Lower leg skin (tissue), 4 donors: ENCODE data around the gene SEMA3A. TPM values are rescaled to one million over a fixed set of nuclear protein-coding genes. Genes with fewer than 3 reads are reported as not detected.

Source experiments
- DNase-seq, 2 donors: peaks; one replicate each; pipeline ENCODE4 v3.0.0-alpha.2; 2019; ENCODE audit warnings: low spot score in 2 of 2
- H3K4me3 ChIP-seq: fragments of 200-600 bp; sonication (generic); 2 replicates; pipeline ENCODE4 v1.5.1; 2017; ENCODE audit warnings: mild to moderate bottlenecking, low read depth; ENCODE audit not compliant: poor library complexity, severe bottlenecking
- CTCF ChIP-seq, 3 donors: fragments of 450-650 bp; IDR thresholded peaks; one replicate each; pipeline ENCODE4 v1.5.1; 2016; ENCODE audit warnings: antibody characterized with exemption in 3 of 3, mild to moderate bottlenecking in 3 of 3, moderate library complexity in 2 of 3
- POLR2A ChIP-seq, 2 donors: fragments of 450-650 bp; IDR thresholded peaks; one replicate each; pipeline ENCODE4 v1.6.1; 2016 to 2017; ENCODE audit warnings: antibody characterized with exemption in 2 of 2, mild to moderate bottlenecking in 1 of 2, moderate library complexity in 1 of 2
- WGBS, 2 donors: methylation state at CpG; one replicate each; pipeline ENCODE4 v1.1.5; 2018; 5-methylcytosine and 5-hydroxymethylcytosine counted together
- intact Hi-C: fragments of 100-400 bp; cut with DNase I; formaldehyde crosslinking; loops from one replicate; pipeline ENCODE4 v1.15.0; 2023; ENCODE audit warnings: low total_unique reads
- total RNA-seq, 4 donors: library from RNA; depleted of rRNA; stranded (reverse); fragments of >200 nt; gene quantifications; one replicate each; pipeline ENCODE4 v1.1.0, GENCODE V29; 2016

SEMA3A gene
- total RNA-seq, 4 donors from 2014 or later = 0.19 to 1.6 (median 1.4) TPM

GRCh38 chr7:83970081-83970480 is 224.5 kb downstream of the SEMA3A start:
- intact Hi-C loops = loop anchor here (10.0 kb wide), 1 partner anchor 1055 kb away; no protein-coding TSS in a partner anchor
- TF ChIP-seq POLR2A (IDR thresholded peaks at IDR 0.05) (no peak), CTCF (IDR thresholded peaks at IDR 0.05) (no peak)
- DNase-seq = no peak
- no peak overlapping the region for H3K4me3 ChIP-seq

DNA sequence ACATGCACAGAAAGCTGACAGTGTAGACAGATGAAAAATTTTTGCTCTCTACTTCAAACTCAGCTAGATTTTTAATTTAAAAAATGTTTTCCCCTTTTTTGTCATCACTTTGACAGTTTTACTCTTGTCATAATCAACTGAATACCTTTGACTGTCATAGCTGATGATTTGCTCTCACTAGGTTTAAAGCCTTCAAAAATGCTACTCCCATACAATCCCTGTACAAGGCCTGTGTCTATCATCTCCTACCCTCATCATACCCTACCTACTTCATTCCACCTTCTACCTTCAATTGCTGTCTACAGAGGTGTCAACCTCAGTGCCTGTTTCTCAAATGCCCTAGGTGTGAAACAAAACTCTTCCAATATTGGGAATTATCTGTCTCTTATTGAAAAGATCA is 230.3 kb downstream of the SEMA3A start:
- no peak for TF ChIP-seq POLR2A (IDR thresholded peaks at IDR 0.05)
- intact Hi-C loops = no loop called here
- no peak for DNase-seq
- no peak overlapping the region for H3K4me3 ChIP-seq

DNA sequence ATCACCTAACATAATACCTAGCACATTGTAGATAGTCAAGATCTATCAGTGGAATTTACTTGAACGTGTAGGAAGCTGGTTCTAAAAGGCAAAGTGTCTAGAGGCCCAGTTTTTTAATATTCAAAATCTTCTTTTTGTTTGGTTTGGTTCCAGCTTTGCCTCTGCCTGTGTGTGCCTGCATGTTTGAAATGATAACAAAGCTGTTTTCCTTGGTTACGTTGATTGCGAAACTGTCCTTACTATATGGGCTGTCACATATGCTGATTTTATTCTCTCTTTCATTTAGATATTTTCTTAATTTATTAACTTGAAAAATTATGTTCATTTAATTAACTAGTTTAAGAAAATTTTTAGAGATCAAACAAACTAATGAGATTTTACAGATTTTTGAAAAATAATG is 237.3 kb downstream of the SEMA3A start:
- H3K4me3 ChIP-seq = no peak overlapping the region
- WGBS, 2 donors = 42 to 44% methylated on average over 3 of the region's 3 CpGs
- TF ChIP-seq POLR2A (IDR thresholded peaks at IDR 0.05) (no peak), CTCF (IDR thresholded peaks at IDR 0.05) (no peak)
- DNase-seq = no peak
- intact Hi-C loops = no loop called here

DNA sequence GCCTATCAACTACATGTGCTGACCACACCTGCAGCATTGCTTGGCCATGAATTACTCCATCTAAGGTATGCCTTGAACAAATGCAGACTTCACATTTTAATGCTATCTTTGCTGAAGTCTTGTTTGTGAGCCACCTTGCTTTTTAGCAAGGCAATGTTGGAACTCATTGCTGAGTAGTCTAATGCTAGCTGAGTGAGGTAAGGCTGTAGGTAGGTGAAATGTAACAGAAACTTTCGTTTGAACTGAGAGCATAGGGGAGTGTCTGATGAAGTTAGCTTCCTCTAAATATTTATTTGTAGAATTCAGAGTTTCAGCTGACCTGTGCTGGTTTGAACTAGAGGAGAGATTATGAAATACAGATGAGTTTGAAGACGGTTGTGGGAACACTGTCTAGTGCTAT is 238.5 kb downstream of the SEMA3A start:
- TF ChIP-seq POLR2A (IDR thresholded peaks at IDR 0.05) (no peak), CTCF (IDR thresholded peaks at IDR 0.05) (no peak)
- intact Hi-C loops = no loop called here
- DNase-seq = no peak
- H3K4me3 ChIP-seq = no peak overlapping the region
- WGBS, 2 donors = 54 to 69% methylated on average over 2 of the region's 2 CpGs

DNA sequence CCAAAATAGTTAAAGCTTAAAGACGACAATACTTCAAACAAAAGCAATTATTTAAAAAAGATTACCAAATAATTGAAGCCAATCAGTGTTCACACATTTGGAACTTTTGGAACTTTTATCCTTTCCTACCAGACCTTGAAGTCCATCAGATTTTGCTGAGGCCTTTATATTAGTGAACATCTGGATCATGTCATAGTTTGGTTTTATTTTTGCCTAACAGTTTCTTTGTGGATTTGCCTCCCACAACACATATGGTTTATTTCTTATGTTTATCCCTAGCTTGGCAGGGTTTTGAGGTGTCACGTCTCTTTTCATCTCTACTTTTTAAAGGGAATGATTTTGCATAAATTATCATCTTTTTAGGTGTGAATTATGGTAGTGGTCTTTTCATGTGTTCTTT is 242.4 kb downstream of the SEMA3A start:
- TF ChIP-seq POLR2A (IDR thresholded peaks at IDR 0.05) (no peak), CTCF (IDR thresholded peaks at IDR 0.05) (no peak)

GRCh38 chr7:83947260-83947659 is 247.3 kb downstream of the SEMA3A start:
- WGBS, 2 donors = 71 to 73% methylated on average over 2 of the region's 2 CpGs
- TF ChIP-seq POLR2A (IDR thresholded peaks at IDR 0.05) (no peak), CTCF (IDR thresholded peaks at IDR 0.05) (no peak)
- H3K4me3 ChIP-seq = no peak overlapping the region
- no peak for DNase-seq
- intact Hi-C loops = no loop called here

More for the DNA sequence above, 242.4 kb downstream of the SEMA3A start:
- H3K4me3 ChIP-seq = no peak overlapping the region
- intact Hi-C loops = no loop called here
- 81 to 85% methylated on average over 2 of the region's 2 CpGs for WGBS, 2 donors
- DNase-seq = no peak
